Liver (tissue), 3 donors: ENCODE results near the gene VWA2.

Source experiments
- RAD21 ChIP-seq, 2 donors: IDR thresholded peaks; 2 replicates each; pipeline ENCODE4 v1.6.1; 2016; ENCODE audit warnings: antibody characterized with exemption in 2 of 2, mild to moderate bottlenecking in 2 of 2
- TAF1 ChIP-seq: conservative IDR thresholded peaks from 2 replicates; pipeline ENCODE4 v1.6.1; 2016; ENCODE audit warnings: antibody characterized with exemption, mild to moderate bottlenecking
- TF ChIP-seq, protein P1 (sequence below): fragments of 150-350 bp; IDR thresholded peaks from 2 replicates; pipeline ENCODE4 v1.5.1; 2017; ENCODE audit warnings: improper control_type of control experiment, low read depth, low read length; ENCODE audit not compliant: missing input control
- TF ChIP-seq, protein P2 (sequence below): IDR thresholded peaks from 2 replicates; pipeline ENCODE4 v1.6.1; 2016; ENCODE audit warnings: antibody characterized with exemption
- donor health status: healthy.
- donor health status: healthy.

DNA sequence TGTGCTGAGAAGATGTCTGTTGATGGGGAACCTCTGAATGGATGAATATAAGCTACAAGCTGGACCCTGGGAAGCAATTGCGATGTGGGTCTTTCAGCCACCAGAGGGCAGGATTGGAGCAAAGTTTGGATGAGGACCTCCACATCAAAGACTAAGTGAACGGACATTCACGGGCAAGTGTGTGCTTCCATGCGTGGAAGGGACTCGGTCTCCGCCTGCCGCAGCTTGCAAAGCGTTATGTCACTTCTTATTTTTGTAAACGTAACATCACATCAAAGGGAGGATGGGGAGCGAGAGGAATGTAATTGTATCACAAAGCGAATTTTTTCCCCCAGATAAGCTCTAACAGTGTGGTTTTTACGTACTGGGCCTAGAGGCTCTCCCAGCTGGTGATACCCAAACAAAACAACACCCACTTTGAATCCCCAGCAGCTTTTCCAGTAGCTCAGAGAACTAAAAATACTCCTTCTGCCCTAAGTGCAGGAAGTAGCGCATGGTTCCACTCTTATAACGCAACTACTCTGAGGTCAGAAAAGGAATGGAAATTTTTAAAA, 65.0 kb downstream of the VWA2 start:
- TF ChIP-seq RAD21 (IDR thresholded peaks at IDR 0.05) = peak; percentile 86 to 92
- no peak for TF ChIP-seq TAF1
- TF ChIP-seq, protein P1, sequence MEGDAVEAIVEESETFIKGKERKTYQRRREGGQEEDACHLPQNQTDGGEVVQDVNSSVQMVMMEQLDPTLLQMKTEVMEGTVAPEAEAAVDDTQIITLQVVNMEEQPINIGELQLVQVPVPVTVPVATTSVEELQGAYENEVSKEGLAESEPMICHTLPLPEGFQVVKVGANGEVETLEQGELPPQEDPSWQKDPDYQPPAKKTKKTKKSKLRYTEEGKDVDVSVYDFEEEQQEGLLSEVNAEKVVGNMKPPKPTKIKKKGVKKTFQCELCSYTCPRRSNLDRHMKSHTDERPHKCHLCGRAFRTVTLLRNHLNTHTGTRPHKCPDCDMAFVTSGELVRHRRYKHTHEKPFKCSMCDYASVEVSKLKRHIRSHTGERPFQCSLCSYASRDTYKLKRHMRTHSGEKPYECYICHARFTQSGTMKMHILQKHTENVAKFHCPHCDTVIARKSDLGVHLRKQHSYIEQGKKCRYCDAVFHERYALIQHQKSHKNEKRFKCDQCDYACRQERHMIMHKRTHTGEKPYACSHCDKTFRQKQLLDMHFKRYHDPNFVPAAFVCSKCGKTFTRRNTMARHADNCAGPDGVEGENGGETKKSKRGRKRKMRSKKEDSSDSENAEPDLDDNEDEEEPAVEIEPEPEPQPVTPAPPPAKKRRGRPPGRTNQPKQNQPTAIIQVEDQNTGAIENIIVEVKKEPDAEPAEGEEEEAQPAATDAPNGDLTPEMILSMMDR = peak; percentile 81
- TF ChIP-seq, protein P2, sequence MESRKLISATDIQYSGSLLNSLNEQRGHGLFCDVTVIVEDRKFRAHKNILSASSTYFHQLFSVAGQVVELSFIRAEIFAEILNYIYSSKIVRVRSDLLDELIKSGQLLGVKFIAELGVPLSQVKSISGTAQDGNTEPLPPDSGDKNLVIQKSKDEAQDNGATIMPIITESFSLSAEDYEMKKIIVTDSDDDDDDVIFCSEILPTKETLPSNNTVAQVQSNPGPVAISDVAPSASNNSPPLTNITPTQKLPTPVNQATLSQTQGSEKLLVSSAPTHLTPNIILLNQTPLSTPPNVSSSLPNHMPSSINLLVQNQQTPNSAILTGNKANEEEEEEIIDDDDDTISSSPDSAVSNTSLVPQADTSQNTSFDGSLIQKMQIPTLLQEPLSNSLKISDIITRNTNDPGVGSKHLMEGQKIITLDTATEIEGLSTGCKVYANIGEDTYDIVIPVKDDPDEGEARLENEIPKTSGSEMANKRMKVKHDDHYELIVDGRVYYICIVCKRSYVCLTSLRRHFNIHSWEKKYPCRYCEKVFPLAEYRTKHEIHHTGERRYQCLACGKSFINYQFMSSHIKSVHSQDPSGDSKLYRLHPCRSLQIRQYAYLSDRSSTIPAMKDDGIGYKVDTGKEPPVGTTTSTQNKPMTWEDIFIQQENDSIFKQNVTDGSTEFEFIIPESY = no peak
